HCT116 (cell line): Measurements from ENCODE around the gene ERICH6B. TPM values are rescaled to one million over a fixed set of nuclear protein-coding genes. Genes with fewer than 3 reads are reported as not detected.

Experiments used
- ATAC-seq: fragments of 200-7000 bp; cut with Tn5 transposase; 2 replicates; pipeline ENCODE4 v1.9.1; 2020; ENCODE audit warnings: mild to moderate bottlenecking, moderate library complexity
- BruUV-seq: library from RNA; stranded (reverse); fragments of 400-500 nt; replicated peaks from 2 replicates; lab custom pipeline; 2021; lab: Mats Ljungman, UMichigan
- CTCF ChIA-PET: fragments of 300-600 bp; sonication (Branson Sonifier 250); formaldehyde crosslinking; loops from one replicate; lab custom pipeline; 2021; ENCODE audit warnings: antibody characterized with exemption; lab: Charles Lee
- POLR2A ChIA-PET: fragments of 300-600, 350-600 bp; sonication (Branson Sonifier 250); formaldehyde crosslinking; loops from one replicate; lab custom pipeline; 2021; ENCODE audit warnings: antibody characterized with exemption; lab: Charles Lee
- RAD21 ChIA-PET, 2 experiments: fragments of 300-600 bp; sonication (Branson Sonifier 250); formaldehyde crosslinking; loops; one replicate each; lab custom pipeline; 2023; ENCODE audit warnings: low total read pairs in 2 of 2; ENCODE audit not compliant: uncharacterized antibody in 2 of 2, unreplicated experiment in 2 of 2, low non-redundant PET in 1 of 2; lab: Charles Lee
- DNase-seq: peaks from one replicate; pipeline ENCODE4 v3.0.0-alpha.2; 2010; ENCODE audit warnings: low read depth, low spot score
- H2AFZ ChIP-seq: fragments of 200-600 bp; shearing (Covaris generic), sonication (generic); 2 replicates; pipeline ENCODE4 v1.6.1; 2017; ENCODE audit warnings: low read depth, mixed run types, mixed read lengths, antibody characterized with exemption, low read length; ENCODE audit not compliant: poor library complexity, severe bottlenecking
- H3K27ac ChIP-seq: 2 replicates; pipeline ENCODE4 v1.5.1; 2012; ENCODE audit warnings: low read depth, low read length
- H3K27me3 ChIP-seq: fragments of 200-600 bp; sonication (generic); 2 replicates; pipeline ENCODE4 v1.6.1; 2016; ENCODE audit warnings: mixed run types, low read length, mixed read lengths; ENCODE audit not compliant: insufficient read depth
- H3K36me3 ChIP-seq, 2 experiments: fragments of 200-500 bp in 1 of 2; fragments of 200-600 bp in 1 of 2; sonication (Bioruptor generic) in 1 of 2; sonication (generic) in 1 of 2; 2 replicates each; pipeline versions ENCODE4 v1.5.1 to v1.6.1; 2014 to 2016; ENCODE audit warnings: low read length in 2 of 2, inconsistent platforms in 1 of 2, mixed read lengths in 1 of 2, mixed run types in 1 of 2; ENCODE audit not compliant: insufficient read depth in 2 of 2, control insufficient read depth in 1 of 2
- H3K4me1 ChIP-seq, 2 experiments: fragments of 200-600 bp in 1 of 2; sonication (generic) in 1 of 2; 2 replicates each; pipeline versions ENCODE4 v1.5.1 to v1.6.1; 2012 to 2017; ENCODE audit warnings: low read length in 2 of 2, inconsistent platforms in 1 of 2, mild to moderate bottlenecking in 1 of 2, mixed read lengths in 1 of 2, mixed run types in 1 of 2, moderate library complexity in 1 of 2; ENCODE audit not compliant: insufficient read depth in 2 of 2, control insufficient read depth in 1 of 2
- H3K4me2 ChIP-seq: fragments of 200-600 bp; sonication (generic); 2 replicates; pipeline ENCODE4 v1.6.1; 2017; ENCODE audit warnings: mixed run types, low read length, mixed read lengths
- H3K4me3 ChIP-seq, 2 experiments: fragments of 200-600 bp in 1 of 2; sonication (generic) in 1 of 2; replicated peaks in 1 of 2; 2 replicates each; pipeline ENCODE4 v1.5.1; 2011 to 2016; ENCODE audit warnings: low read length in 2 of 2, control low read depth in 1 of 2, low read depth in 1 of 2, mild to moderate bottlenecking in 1 of 2, mixed read lengths in 1 of 2, mixed run types in 1 of 2
- H3K79me2 ChIP-seq: fragments of 200-600 bp; sonication (generic); 2 replicates; pipeline ENCODE4 v1.6.1; 2017; ENCODE audit warnings: mild to moderate bottlenecking, mixed run types, low read length, moderate library complexity, mixed read lengths; ENCODE audit not compliant: insufficient read depth
- H3K9ac ChIP-seq: fragments of 200-600 bp; sonication (generic); 2 replicates; pipeline ENCODE4 v1.6.1; 2016; ENCODE audit warnings: low read length, mixed read lengths
- H3K9me2 ChIP-seq: fragments of 200-600 bp; sonication (generic), shearing (Covaris generic); 2 replicates; pipeline ENCODE4 v1.6.1; 2017; ENCODE audit warnings: mixed run types, mild to moderate bottlenecking, moderate library complexity; ENCODE audit not compliant: insufficient read depth
- H3K9me3 ChIP-seq, 2 experiments: fragments of 200-500 bp in 1 of 2; fragments of 200-600 bp in 1 of 2; sonication (Bioruptor generic) in 1 of 2; sonication (generic) in 1 of 2; 2 replicates each; pipeline ENCODE4 v1.6.1; 2014 to 2017; ENCODE audit warnings: low read length in 2 of 2, mixed read lengths in 2 of 2, inconsistent platforms in 1 of 2, low read depth in 1 of 2, mild to moderate bottlenecking in 1 of 2, mixed run types in 1 of 2, moderate library complexity in 1 of 2; ENCODE audit not compliant: control insufficient read depth in 1 of 2, insufficient read depth in 1 of 2
- H4K20me1 ChIP-seq: fragments of 200-600 bp; sonication (generic), shearing (Covaris generic); 2 replicates; pipeline ENCODE4 v1.6.1; 2017; ENCODE audit warnings: mixed run types, mild to moderate bottlenecking, moderate library complexity; ENCODE audit not compliant: insufficient read depth
- CBX3 ChIP-seq: IDR thresholded peaks from 2 replicates; pipeline ENCODE4 v1.6.1; 2012; ENCODE audit warnings: low read depth
- CEBPB ChIP-seq: IDR thresholded peaks from 2 replicates; pipeline ENCODE4 v1.6.1; 2012; ENCODE audit warnings: low read depth
- ELF1 ChIP-seq: IDR thresholded peaks from 2 replicates; pipeline ENCODE4 v1.6.1; 2012; ENCODE audit warnings: low read depth, borderline replicate concordance
- EZH2 ChIP-seq: fragments of 200-600 bp; sonication (generic); IDR thresholded peaks from 2 replicates; pipeline ENCODE4 v1.6.1; 2017; ENCODE audit warnings: antibody characterized with exemption, mixed run types
- EZH2phosphoT487 ChIP-seq: fragments of 200-600 bp; IDR thresholded peaks from 2 replicates; pipeline ENCODE4 v1.6.1; 2018; ENCODE audit warnings: antibody characterized with exemption, borderline replicate concordance
- FOSL1 ChIP-seq: IDR thresholded peaks from 2 replicates; pipeline ENCODE4 v1.6.1; 2012; ENCODE audit warnings: low read depth
- POLR2A ChIP-seq: IDR thresholded peaks from 2 replicates; pipeline ENCODE4 v1.7.0; 2011; ENCODE audit warnings: borderline replicate concordance; ENCODE audit not compliant: insufficient read depth, insufficient read length; ENCODE audit errors: extremely low read depth
- SRF ChIP-seq: IDR thresholded peaks from 2 replicates; pipeline ENCODE4 v1.6.1; 2012; ENCODE audit warnings: low read depth
- YY1 ChIP-seq: IDR thresholded peaks from 2 replicates; pipeline ENCODE4 v1.6.1; 2011; ENCODE audit warnings: low read length, low read depth, moderate library complexity, mild to moderate bottlenecking; ENCODE audit not compliant: insufficient replicate concordance; ENCODE audit errors: extremely low read depth
- ZFX ChIP-seq: fragments of 450-650 bp; IDR thresholded peaks from 2 replicates; pipeline ENCODE4 v1.6.1; 2017
- intact Hi-C: fragments of 100-400 bp; cut with micrococcal nuclease; formaldehyde crosslinking; loops from 2 replicates; pipeline ENCODE4 v1.10.0; 2022
- total RNA-seq: library from RNA; stranded (reverse); gene quantifications from one replicate; pipeline ENCODE4 v1.2.1, GENCODE V29; 2021; ENCODE audit not compliant: unreplicated experiment
- TF ChIP-seq, protein P1 (sequence below): IDR thresholded peaks from 2 replicates; pipeline ENCODE4 v1.6.1; 2012
- TF ChIP-seq, protein P2 (sequence below): IDR thresholded peaks from 2 replicates; pipeline ENCODE4 v1.6.1; 2011; ENCODE audit warnings: mild to moderate bottlenecking, low read length, moderate library complexity; ENCODE audit not compliant: insufficient replicate concordance; ENCODE audit errors: extremely low read depth

Gene ERICH6B
- total RNA-seq, 1 experiment from 2014 or later, result not detected

DNA sequence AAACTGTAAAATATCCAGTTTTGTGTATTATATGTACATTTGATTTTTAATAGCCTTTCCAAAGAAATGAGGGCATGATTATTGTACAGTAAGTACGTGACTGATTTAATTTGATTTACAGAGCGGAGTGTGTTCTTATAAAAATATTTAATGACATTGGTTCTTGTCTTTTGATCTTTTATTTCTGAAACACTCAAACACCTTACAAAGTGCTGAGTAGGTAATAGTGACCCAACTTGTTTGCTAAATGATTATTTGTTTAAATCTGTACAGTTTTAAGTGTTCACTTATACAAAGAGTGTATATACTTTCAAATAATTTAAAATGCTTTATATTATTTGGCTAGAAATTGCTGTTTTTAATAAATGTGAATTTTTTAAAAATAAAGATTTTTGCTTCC, 79.3 kb downstream of the ERICH6B start:
- Histone ChIP-seq H3K9me3 (no peaks in the 10 kb centered on the region), H3K27me3 (no peaks in the 10 kb centered on the region), H3K36me3 (peaks cover 6 to 13% of the 10 kb centered on the region in 2 experiments; a peak in 2 of 4 replicates), H3K27ac (no peak overlapping the region), H3K9me2 (no peaks in the 10 kb centered on the region), H3K79me2 (no peaks in the 10 kb centered on the region), H3K4me2 (no peak overlapping the region), H4K20me1 (no peaks in the 10 kb centered on the region), H3K4me3 (no peak overlapping the region), H3K9ac (no peak overlapping the region), H3K4me1 (no peaks in the 10 kb centered on the region), H2AFZ (no peak overlapping the region)
- ChIA-PET POLR2A (no interaction called here), RAD21 (no interaction called here), CTCF (no interaction called here)
- no TSS peak for BruUV-seq
- intact Hi-C loops, result no loop called here
- DNase-seq (no peak), ATAC-seq (no peak)
- TF ChIP-seq SRF, result no peak
- no peak for TF ChIP-seq POLR2A
- TF ChIP-seq, protein P1, sequence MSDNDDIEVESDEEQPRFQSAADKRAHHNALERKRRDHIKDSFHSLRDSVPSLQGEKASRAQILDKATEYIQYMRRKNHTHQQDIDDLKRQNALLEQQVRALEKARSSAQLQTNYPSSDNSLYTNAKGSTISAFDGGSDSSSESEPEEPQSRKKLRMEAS, result no peak
- TF ChIP-seq EZH2phosphoT487, result no peak
- no peak for TF ChIP-seq EZH2
- TF ChIP-seq, protein P2, sequence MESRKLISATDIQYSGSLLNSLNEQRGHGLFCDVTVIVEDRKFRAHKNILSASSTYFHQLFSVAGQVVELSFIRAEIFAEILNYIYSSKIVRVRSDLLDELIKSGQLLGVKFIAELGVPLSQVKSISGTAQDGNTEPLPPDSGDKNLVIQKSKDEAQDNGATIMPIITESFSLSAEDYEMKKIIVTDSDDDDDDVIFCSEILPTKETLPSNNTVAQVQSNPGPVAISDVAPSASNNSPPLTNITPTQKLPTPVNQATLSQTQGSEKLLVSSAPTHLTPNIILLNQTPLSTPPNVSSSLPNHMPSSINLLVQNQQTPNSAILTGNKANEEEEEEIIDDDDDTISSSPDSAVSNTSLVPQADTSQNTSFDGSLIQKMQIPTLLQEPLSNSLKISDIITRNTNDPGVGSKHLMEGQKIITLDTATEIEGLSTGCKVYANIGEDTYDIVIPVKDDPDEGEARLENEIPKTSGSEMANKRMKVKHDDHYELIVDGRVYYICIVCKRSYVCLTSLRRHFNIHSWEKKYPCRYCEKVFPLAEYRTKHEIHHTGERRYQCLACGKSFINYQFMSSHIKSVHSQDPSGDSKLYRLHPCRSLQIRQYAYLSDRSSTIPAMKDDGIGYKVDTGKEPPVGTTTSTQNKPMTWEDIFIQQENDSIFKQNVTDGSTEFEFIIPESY, result no peak
- no peak for TF ChIP-seq CEBPB
- no peak for TF ChIP-seq FOSL1
- TF ChIP-seq, all 23 proteins: peak for 0

DNA sequence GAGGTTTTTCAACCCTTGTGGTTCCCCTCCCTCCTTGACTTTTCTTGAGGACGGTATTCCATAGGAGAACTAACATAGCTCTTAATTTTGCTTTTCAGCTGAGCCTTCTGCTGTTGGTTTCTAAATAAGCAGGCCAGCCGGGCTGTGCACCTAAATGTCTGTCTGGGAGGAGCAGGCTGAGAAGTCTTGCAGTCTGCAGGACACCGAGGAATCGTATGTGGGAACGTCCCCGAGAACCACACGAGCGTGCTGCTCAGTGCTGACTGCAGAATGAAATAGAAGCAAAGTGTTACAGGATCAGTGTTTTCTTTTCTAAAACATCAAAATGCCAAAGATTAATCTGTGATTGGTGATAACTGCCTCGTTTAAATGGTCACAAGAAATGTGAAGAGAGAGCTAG, 80.9 kb downstream of the ERICH6B start:
- CTCF ChIA-PET, result no interaction called here
- no peak for DNase-seq
- no peaks in the 10 kb centered on the region for H4K20me1 ChIP-seq
- peaks cover 16 to 19% of the 10 kb centered on the region in 2 experiments; a peak in 2 of 4 replicates for H3K36me3 ChIP-seq
- H3K4me2 ChIP-seq, result no peak overlapping the region
- no peak for ATAC-seq
- H3K27me3 ChIP-seq, result no peaks in the 10 kb centered on the region
- no peak overlapping the region for H2AFZ ChIP-seq
- H3K9me3 ChIP-seq, result no peaks in the 10 kb centered on the region
- H3K9ac ChIP-seq, result no peak overlapping the region
- H3K4me3 ChIP-seq, result no peak overlapping the region
- H3K27ac ChIP-seq, result no peak overlapping the region
- no peaks in the 10 kb centered on the region for H3K9me2 ChIP-seq
- RAD21 ChIA-PET, result no interaction called here
- POLR2A ChIA-PET, result no interaction called here
- H3K79me2 ChIP-seq, result no peaks in the 10 kb centered on the region
- no peaks in the 10 kb centered on the region for H3K4me1 ChIP-seq
- BruUV-seq, result no TSS peak
- no peak for TF ChIP-seq FOSL1
- no peak for TF ChIP-seq SRF
- no peak for TF ChIP-seq EZH2phosphoT487
- TF ChIP-seq YY1, result no peak
- no peak for TF ChIP-seq EZH2
- TF ChIP-seq, protein P1, result no peak
- TF ChIP-seq ELF1, result no peak
- TF ChIP-seq CEBPB, result no peak
- TF ChIP-seq ZFX, result no peak
- no peak for TF ChIP-seq CBX3
- intact Hi-C loops, result no loop called here
